Progenitor cell of endocrine pancreas (in vitro differentiated cells): Measurements from ENCODE around the gene CKAP4. TPM values are rescaled to one million over a fixed set of nuclear protein-coding genes. Genes with fewer than 3 reads are reported as not detected.

Experiments
- DNase-seq: peaks from one replicate; pipeline ENCODE4 v3.0.0; 2021; ENCODE audit warnings: low spot score; ENCODE audit not compliant: unreplicated experiment
- H3K27ac Mint-ChIP-seq: 2 replicates; pipeline ENCODE4 v1.8.0; 2021; ENCODE audit warnings: mild to moderate bottlenecking, moderate library complexity, mixed read lengths
- H3K27me3 Mint-ChIP-seq: 2 replicates; pipeline ENCODE4 v1.8.0; 2021; ENCODE audit warnings: mixed read lengths
- H3K36me3 Mint-ChIP-seq: 2 replicates; pipeline ENCODE4 v1.8.0; 2022; ENCODE audit warnings: mixed read lengths; ENCODE audit not compliant: insufficient read depth
- H3K4me1 Mint-ChIP-seq: 2 replicates; pipeline ENCODE4 v1.8.0; 2021; ENCODE audit warnings: low read depth, mixed read lengths
- H3K4me3 Mint-ChIP-seq: 2 replicates; pipeline ENCODE4 v1.8.0; 2021; ENCODE audit warnings: low read depth, mild to moderate bottlenecking, moderate library complexity, mixed read lengths
- H3K9me3 Mint-ChIP-seq: 2 replicates; pipeline ENCODE4 v1.8.0; 2021; ENCODE audit warnings: low read depth, mixed read lengths
- total RNA-seq: library from RNA; stranded (reverse); gene quantifications from 2 replicates; pipeline ENCODE4 v1.2.1, GENCODE V29; 2021
- TF ChIP-seq, protein P1 (sequence below): fragments of 200-600 bp; sonication (generic); IDR thresholded peaks from one replicate; pipeline ENCODE4 v1.5.0; 2021; ENCODE audit warnings: antibody characterized with exemption, mild to moderate bottlenecking; ENCODE audit not compliant: unreplicated experiment

Gene CKAP4
- total RNA-seq, 1 donor from 2014 or later, result 102 TPM

DNA sequence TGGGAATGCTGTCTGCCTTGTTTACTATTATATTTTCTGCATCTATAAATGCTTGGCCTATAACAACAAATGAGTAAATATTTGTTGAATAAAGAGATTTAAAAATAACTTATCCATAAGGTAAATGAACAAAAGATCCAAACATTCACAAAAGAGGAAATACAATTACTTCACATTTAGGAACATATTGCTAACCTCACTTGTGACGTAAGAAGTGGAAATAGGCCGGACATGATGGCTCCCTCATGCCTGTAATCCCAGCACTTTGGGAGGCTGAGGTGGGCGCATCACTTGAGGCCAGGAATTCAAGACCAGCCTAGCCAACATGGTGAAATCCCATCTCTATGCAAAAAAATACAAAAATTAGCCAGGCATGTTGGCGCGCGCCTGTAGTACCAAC lies 25.7 kb upstream of the CKAP4 start:
- H3K4me1 Mint-ChIP-seq, result peaks cover 31% of the 10 kb centered on the region
- TF ChIP-seq, protein P1, sequence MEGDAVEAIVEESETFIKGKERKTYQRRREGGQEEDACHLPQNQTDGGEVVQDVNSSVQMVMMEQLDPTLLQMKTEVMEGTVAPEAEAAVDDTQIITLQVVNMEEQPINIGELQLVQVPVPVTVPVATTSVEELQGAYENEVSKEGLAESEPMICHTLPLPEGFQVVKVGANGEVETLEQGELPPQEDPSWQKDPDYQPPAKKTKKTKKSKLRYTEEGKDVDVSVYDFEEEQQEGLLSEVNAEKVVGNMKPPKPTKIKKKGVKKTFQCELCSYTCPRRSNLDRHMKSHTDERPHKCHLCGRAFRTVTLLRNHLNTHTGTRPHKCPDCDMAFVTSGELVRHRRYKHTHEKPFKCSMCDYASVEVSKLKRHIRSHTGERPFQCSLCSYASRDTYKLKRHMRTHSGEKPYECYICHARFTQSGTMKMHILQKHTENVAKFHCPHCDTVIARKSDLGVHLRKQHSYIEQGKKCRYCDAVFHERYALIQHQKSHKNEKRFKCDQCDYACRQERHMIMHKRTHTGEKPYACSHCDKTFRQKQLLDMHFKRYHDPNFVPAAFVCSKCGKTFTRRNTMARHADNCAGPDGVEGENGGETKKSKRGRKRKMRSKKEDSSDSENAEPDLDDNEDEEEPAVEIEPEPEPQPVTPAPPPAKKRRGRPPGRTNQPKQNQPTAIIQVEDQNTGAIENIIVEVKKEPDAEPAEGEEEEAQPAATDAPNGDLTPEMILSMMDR, result no peak
- H3K27ac Mint-ChIP-seq, result peak overlapping the region; percentile 73
- no peaks in the 10 kb centered on the region for H3K9me3 Mint-ChIP-seq
- no peak for DNase-seq
- no peak overlapping the region for H3K4me3 Mint-ChIP-seq
- H3K36me3 Mint-ChIP-seq, result no peaks in the 10 kb centered on the region
- peaks cover 14% of the 10 kb centered on the region for H3K27me3 Mint-ChIP-seq

DNA sequence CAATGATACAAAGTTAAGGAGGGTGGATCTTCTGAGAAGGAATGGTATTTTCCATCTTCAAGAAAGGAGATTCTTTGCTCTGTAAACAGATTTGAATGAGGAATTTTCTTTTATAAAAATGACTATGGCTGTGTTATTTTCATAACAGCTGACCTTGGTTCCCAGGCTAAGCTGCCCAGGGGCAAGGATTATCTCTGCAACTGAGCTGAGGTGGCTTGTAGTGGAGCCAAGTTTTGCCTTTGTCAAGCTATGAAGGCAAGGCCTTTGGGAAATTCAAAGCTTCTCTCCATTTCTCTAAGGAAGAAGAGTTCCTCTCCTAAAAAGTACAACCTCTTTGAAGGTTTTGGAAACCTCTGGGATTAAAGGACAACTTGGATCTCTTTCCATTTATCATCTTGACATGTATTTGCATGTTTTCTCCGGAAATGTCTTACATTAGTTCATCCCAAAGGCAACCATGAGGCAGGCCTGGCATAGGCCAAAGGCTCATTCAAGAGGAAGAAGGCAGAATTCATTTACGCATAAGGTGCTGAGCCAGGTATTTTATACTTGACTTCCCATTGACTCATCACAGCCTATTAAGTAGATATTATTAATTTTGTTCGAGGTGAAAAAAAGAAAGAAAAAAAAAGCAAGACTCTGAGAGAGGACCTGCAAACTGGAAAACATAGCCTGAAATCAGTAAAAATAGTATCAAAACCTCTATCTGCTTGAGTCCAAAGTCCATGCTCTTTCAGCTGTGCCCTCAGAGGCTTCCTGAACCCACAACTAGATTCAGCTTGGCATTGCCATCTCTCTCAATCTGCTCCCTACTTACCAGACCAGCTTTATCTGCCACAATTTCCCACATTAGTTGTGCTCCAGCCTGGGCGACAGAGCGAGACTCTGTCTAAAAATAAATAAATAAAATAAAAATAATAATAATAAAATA lies 24.0 kb upstream of the CKAP4 start:
- TF ChIP-seq, protein P1, result no peak
- no peak overlapping the region for H3K4me3 Mint-ChIP-seq
- H3K4me1 Mint-ChIP-seq, result peaks cover 22% of the 10 kb centered on the region

DNA sequence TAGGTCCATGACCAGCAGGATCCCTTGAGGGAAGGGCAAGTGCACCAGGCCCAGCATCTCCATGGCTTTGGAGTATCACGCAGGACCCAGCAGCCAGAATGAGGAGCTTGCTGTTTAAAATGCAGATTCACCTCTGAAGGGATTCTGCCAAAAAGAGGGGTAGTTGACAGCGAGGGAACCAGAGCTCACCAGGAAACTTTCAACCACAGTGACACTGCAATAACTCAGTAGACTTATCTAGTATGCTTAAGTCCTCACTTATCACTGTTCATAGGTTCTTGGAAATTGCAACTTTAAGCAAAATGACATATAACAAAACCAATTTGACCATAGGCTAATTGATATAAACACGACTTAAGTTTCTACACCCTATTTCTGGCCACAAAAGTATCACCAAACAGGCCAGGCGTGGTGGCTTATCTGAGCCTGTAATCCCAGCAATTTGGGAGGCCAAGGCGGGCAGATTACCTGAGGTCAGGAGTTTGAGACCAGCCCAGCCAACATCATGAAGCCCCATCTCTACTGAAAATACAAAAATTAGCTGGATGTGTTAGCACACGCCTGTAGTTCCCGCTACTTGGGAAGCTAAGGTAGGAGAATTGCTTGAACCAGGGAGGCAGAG lies 21.4 kb upstream of the CKAP4 start:
- no peak overlapping the region for H3K4me3 Mint-ChIP-seq
- TF ChIP-seq, protein P1, result no peak
- no peaks in the 10 kb centered on the region for H3K36me3 Mint-ChIP-seq
- H3K27ac Mint-ChIP-seq, result no peak overlapping the region
- peaks cover 5% of the 10 kb centered on the region for H3K9me3 Mint-ChIP-seq
- no peak for DNase-seq
- peaks cover 8% of the 10 kb centered on the region for H3K4me1 Mint-ChIP-seq
- H3K27me3 Mint-ChIP-seq, result peaks cover 3% of the 10 kb centered on the region

More for the DNA sequence above, 24.0 kb upstream of the CKAP4 start:
- no peaks in the 10 kb centered on the region for H3K36me3 Mint-ChIP-seq
- no peak overlapping the region for H3K27ac Mint-ChIP-seq
- DNase-seq, result no peak
- no peaks in the 10 kb centered on the region for H3K9me3 Mint-ChIP-seq
- peaks cover 3% of the 10 kb centered on the region for H3K27me3 Mint-ChIP-seq

DNA sequence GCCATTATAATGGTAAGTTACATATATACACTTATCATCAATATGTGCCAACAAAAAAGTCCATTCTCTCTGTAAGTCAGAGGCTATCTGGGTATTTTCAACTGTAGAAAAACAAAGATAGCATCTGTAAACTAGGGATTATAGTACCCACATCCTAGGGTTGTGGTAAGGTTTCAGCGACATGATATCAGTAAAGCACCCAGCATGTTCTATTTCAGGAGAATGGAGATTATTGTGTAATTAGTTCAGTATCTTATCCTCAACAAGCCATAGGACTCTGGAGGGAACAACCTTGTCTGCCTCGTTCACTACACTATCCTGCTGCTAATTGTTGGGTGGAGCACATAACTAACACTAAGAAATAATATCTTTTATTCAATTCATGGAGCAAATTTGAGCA lies 19.7 kb upstream of the CKAP4 start:
- Mint-ChIP-seq H3K36me3 (peaks cover 2% of the 10 kb centered on the region), H3K27ac (no peak overlapping the region), H3K9me3 (peaks cover 9% of the 10 kb centered on the region), H3K4me1 (peaks cover 1% of the 10 kb centered on the region), H3K4me3 (no peak overlapping the region), H3K27me3 (peaks cover 3% of the 10 kb centered on the region)
- TF ChIP-seq, protein P1, result no peak
- no peak for DNase-seq

DNA sequence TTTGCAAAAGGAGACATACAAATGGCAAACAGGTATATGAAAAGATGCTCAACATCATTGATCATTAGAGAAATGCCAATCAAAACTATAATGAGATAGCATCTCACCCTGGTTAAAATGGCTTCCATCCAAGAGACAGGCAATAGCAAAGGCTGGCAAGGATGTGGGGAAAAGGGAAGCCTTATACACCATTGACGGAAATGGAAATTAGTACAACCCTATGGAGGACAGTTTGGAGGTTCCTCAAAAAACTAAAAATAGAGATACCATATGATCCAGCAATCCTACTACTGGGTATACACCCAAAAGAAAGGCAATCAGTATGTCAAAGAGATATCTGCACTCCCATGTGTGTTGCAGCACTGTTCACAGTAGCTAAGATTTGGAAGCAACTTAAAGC lies 17.3 kb upstream of the CKAP4 start:
- TF ChIP-seq, protein P1, result no peak
- Mint-ChIP-seq H3K27ac (no peak overlapping the region), H3K36me3 (peaks cover 2% of the 10 kb centered on the region), H3K9me3 (peaks cover 12% of the 10 kb centered on the region), H3K27me3 (no peaks in the 10 kb centered on the region), H3K4me1 (no peaks in the 10 kb centered on the region), H3K4me3 (no peak overlapping the region)
- DNase-seq, result no peak
